ENCODE data around the gene TSFM.

DNA sequence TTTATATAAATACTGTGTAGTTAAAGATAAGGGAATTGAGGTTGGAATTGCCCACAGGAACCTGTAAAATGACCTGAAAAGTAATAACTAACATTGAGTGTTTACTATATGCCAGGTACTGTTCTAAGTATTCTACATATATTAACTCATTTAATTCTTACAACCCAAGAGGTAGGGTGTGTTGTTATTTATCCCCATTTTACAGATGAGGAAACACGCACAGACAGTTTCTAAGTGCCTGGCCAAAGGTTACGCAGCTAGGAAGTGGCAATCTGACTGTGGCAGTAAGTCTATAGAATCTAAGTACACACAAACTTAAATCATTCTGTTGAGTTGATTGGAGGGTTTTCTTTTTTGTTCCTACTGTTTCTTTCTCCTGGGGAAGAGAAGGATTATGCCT is 38.8 kb upstream of the TSFM start:
- TF ChIP-seq, protein P1, sequence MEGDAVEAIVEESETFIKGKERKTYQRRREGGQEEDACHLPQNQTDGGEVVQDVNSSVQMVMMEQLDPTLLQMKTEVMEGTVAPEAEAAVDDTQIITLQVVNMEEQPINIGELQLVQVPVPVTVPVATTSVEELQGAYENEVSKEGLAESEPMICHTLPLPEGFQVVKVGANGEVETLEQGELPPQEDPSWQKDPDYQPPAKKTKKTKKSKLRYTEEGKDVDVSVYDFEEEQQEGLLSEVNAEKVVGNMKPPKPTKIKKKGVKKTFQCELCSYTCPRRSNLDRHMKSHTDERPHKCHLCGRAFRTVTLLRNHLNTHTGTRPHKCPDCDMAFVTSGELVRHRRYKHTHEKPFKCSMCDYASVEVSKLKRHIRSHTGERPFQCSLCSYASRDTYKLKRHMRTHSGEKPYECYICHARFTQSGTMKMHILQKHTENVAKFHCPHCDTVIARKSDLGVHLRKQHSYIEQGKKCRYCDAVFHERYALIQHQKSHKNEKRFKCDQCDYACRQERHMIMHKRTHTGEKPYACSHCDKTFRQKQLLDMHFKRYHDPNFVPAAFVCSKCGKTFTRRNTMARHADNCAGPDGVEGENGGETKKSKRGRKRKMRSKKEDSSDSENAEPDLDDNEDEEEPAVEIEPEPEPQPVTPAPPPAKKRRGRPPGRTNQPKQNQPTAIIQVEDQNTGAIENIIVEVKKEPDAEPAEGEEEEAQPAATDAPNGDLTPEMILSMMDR (IDR thresholded peaks at IDR 0.05; ENCODE audit: insufficient read depth, low read length, poor library complexity, severe bottlenecking) = no peak
- no peak for TF ChIP-seq EZH2phosphoT487 (conservative IDR thresholded peaks at IDR 0.05; ENCODE audit: low read length)
